ENCODE results near the gene RXRA.

RXRA gene

DNA sequence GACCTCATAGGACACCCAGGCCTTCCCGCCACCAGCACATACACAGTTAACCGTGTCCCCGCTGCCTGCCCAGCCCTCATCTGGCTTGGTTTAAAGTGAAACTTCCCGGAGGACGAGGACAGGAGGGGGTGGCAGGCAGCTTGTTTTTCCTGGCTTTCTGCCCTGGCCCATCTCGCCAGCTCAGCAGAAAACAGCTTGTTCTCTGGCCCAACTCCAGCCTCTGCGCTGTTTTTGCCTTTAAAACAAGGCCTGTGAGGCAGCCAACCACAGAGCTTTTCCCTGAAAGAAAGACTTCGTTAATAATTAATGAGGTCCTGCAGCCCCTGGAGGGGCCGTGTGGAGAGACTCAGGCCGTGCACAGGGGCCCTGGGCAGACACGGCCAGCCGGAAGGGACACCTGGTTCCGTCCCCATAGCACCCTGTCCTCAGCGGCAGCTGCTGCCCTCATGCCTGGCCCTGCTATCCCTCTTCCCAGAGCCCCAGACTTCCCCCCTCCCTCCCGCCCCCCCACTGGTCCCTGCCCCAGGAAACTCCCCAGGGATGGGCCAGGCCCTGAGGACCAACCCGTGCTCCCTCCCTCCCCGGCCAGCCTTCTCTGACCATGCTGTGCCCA is 108.7 kb downstream of the RXRA start:
- Histone ChIP-seq H3K36me3 (ENCODE audit: insufficient read depth, low read length) (peaks cover 21% of the 10 kb centered on the region), H3K9ac (ENCODE audit: insufficient read length) (peak overlapping the region; percentile 66)

GRCh38 chr9:134435550-134436378 is 109.5 kb downstream of the RXRA start:
- no peak overlapping the region for H3K4me3 ChIP-seq
- DNase-seq (ENCODE audit: low read depth, low spot score), result no peak
- H3K36me3 ChIP-seq (ENCODE audit: insufficient read depth, low read length), result peaks cover 21% of the 10 kb centered on the region
- no peak overlapping the region for H3K9ac ChIP-seq (ENCODE audit: insufficient read length)
- H3K9me3 ChIP-seq (ENCODE audit: low read depth, low read length), result no peaks in the 10 kb centered on the region
- TF ChIP-seq EZH2 (IDR thresholded peaks at IDR 0.05) (no peak), FOXP2 (optimal IDR thresholded peaks at IDR 0.05; ENCODE audit: control extremely low read depth, extremely low read length, insufficient read depth) (no peak), POLR2AphosphoS5 (IDR thresholded peaks at IDR 0.05; ENCODE audit: borderline replicate concordance, low read depth, low read length) (no peak)
- peak overlapping the region; percentile 98 for H3K27ac ChIP-seq

More for the DNA sequence above, 108.7 kb downstream of the RXRA start:
- Histone ChIP-seq H3K9me3 (ENCODE audit: low read depth, low read length) (no peaks in the 10 kb centered on the region), H3K27ac (peak overlapping the region; percentile 98), H3K4me3 (peak overlapping the region; percentile 64)
- peak; percentile 78 for TF ChIP-seq FOXP2 (optimal IDR thresholded peaks at IDR 0.05; ENCODE audit: control extremely low read depth, extremely low read length, insufficient read depth)
- TF ChIP-seq POLR2AphosphoS5 (IDR thresholded peaks at IDR 0.05; ENCODE audit: borderline replicate concordance, low read depth, low read length), result peak; percentile 59; the same call in 1 of the 2 replicates
- TF ChIP-seq EZH2 (IDR thresholded peaks at IDR 0.05), result no peak
- DNase-seq (ENCODE audit: low read depth, low spot score), result peak; percentile 93

- TF ChIP-seq EZH2 (IDR thresholded peaks at IDR 0.05) (no peak), FOXP2 (optimal IDR thresholded peaks at IDR 0.05; ENCODE audit: control extremely low read depth, extremely low read length, insufficient read depth) (no peak), POLR2AphosphoS5 (IDR thresholded peaks at IDR 0.05; ENCODE audit: borderline replicate concordance, low read depth, low read length) (no peak)
- Histone ChIP-seq H3K27ac (peak overlapping the region; percentile 5), H3K4me3 (no peak overlapping the region), H3K9ac (ENCODE audit: insufficient read length) (no peak overlapping the region), H3K36me3 (ENCODE audit: insufficient read depth, low read length) (peaks cover 21% of the 10 kb centered on the region), H3K9me3 (ENCODE audit: low read depth, low read length) (no peaks in the 10 kb centered on the region)
- DNase-seq (ENCODE audit: low read depth, low spot score), result no peak
These were observed 110.1 kb downstream of the RXRA start for GRCh38 chr9:134436379-134436762.

DNA sequence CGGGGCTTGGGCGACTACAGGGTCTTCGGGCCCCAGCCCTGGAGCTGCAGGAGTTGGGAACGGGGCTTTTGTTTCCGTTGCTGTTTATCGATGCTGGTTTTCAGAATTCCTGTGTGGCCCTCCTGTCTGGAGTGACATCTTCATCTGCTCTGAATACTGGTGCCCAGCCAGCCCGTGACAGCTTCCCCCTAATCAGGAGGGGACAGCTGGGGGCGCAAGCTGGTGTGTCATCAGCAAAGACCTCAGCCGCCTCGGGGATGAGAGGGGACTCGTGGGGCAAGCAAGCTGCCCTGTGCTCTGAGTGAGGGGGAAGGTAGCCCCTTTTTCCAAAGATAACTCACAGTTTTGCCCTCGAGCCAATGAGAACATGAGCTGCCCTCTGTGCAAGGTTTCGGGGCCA is 110.7 kb downstream of the RXRA start:
- no peaks in the 10 kb centered on the region for H3K9me3 ChIP-seq (ENCODE audit: low read depth, low read length)
- no peak overlapping the region for H3K4me3 ChIP-seq
- H3K36me3 ChIP-seq (ENCODE audit: insufficient read depth, low read length), result peaks cover 21% of the 10 kb centered on the region
- H3K9ac ChIP-seq (ENCODE audit: insufficient read length), result no peak overlapping the region
- peak overlapping the region; percentile 5; the same call in 1 of the 2 replicates for H3K27ac ChIP-seq
- no peak for TF ChIP-seq EZH2 (IDR thresholded peaks at IDR 0.05)
- no peak for TF ChIP-seq POLR2AphosphoS5 (IDR thresholded peaks at IDR 0.05; ENCODE audit: borderline replicate concordance, low read depth, low read length)
- TF ChIP-seq FOXP2 (optimal IDR thresholded peaks at IDR 0.05; ENCODE audit: control extremely low read depth, extremely low read length, insufficient read depth), result no peak
- DNase-seq (ENCODE audit: low read depth, low spot score), result no peak

GRCh38 chr9:134437403-134438194 is 111.3 kb downstream of the RXRA start:
- H3K9ac ChIP-seq (ENCODE audit: insufficient read length), result no peak overlapping the region
- peak overlapping the region; percentile 60 for H3K27ac ChIP-seq
- no peak for DNase-seq (ENCODE audit: low read depth, low spot score)
- TF ChIP-seq POLR2AphosphoS5 (IDR thresholded peaks at IDR 0.05; ENCODE audit: borderline replicate concordance, low read depth, low read length), result no peak
- TF ChIP-seq FOXP2 (optimal IDR thresholded peaks at IDR 0.05; ENCODE audit: control extremely low read depth, extremely low read length, insufficient read depth), result no peak
- TF ChIP-seq EZH2 (IDR thresholded peaks at IDR 0.05), result no peak
- H3K9me3 ChIP-seq (ENCODE audit: low read depth, low read length), result no peaks in the 10 kb centered on the region
- no peak overlapping the region for H3K4me3 ChIP-seq
- H3K36me3 ChIP-seq (ENCODE audit: insufficient read depth, low read length), result peaks cover 21% of the 10 kb centered on the region

DNA sequence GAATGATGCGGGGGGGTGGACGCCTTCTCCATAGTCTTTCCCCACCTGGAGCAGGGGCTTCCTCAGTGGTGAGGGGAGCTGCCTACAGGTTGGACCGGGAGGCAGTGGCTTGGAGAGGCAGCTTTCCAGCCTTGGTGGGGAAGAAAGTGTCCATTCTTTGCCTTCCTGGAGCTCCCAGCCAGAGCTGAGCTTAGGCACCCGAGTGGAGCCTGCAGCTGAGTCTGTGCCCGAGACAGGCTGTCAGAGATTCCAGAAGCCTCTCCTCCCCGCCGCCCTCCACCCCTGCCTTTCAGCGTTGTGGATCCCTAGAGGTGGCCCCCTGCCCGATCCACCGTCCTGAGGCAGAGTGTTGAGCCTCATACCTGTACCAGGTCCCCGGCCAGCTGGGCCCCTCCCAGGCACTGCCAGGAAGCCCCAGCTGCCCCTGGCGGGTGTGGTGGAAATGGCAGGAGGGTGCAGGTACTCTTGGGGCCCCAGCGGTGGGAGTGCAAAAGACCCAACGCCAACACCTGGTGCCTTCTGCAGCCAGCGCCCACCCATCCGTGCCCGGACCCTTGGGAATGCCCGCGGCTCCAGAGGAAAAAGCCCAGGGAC is 112.0 kb downstream of the RXRA start:
- H3K36me3 ChIP-seq (ENCODE audit: insufficient read depth, low read length), result peaks cover 21% of the 10 kb centered on the region
- TF ChIP-seq FOXP2 (optimal IDR thresholded peaks at IDR 0.05; ENCODE audit: control extremely low read depth, extremely low read length, insufficient read depth) (no peak), EZH2 (IDR thresholded peaks at IDR 0.05) (no peak), POLR2AphosphoS5 (IDR thresholded peaks at IDR 0.05; ENCODE audit: borderline replicate concordance, low read depth, low read length) (no peak)
- no peaks in the 10 kb centered on the region for H3K9me3 ChIP-seq (ENCODE audit: low read depth, low read length)
- no peak for DNase-seq (ENCODE audit: low read depth, low spot score)
- no peak overlapping the region for H3K4me3 ChIP-seq
- no peak overlapping the region for H3K9ac ChIP-seq (ENCODE audit: insufficient read length)
- peak overlapping the region; percentile 60 for H3K27ac ChIP-seq

DNA sequence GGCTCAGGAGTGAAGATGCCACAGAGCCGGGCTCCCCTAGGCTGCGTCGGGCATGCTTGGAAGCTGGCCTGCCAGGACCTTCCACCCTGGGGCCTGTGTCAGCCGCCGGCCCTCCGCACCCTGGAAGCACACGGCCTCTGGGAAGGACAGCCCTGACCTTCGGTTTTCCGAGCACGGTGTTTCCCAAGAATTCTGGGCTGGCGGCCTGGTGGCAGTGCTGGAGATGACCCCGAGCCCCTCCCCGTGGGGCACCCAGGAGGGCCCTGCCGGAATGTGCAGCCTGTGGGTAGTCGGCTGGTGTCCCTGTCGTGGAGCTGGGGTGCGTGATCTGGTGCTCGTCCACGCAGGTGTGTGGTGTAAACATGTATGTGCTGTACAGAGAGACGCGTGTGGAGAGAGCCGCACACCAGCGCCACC is 113.1 kb downstream of the RXRA start:
- Histone ChIP-seq H3K9me3 (ENCODE audit: low read depth, low read length) (no peaks in the 10 kb centered on the region), H3K9ac (ENCODE audit: insufficient read length) (no peak overlapping the region), H3K4me3 (no peak overlapping the region), H3K27ac (peak overlapping the region; percentile 16; the same call in 1 of the 2 replicates), H3K36me3 (ENCODE audit: insufficient read depth, low read length) (peaks cover 14% of the 10 kb centered on the region)
- no peak for DNase-seq (ENCODE audit: low read depth, low spot score)
- TF ChIP-seq EZH2 (IDR thresholded peaks at IDR 0.05), result no peak
- TF ChIP-seq FOXP2 (optimal IDR thresholded peaks at IDR 0.05; ENCODE audit: control extremely low read depth, extremely low read length, insufficient read depth), result no peak
- no peak for TF ChIP-seq POLR2AphosphoS5 (IDR thresholded peaks at IDR 0.05; ENCODE audit: borderline replicate concordance, low read depth, low read length)
